HG03442 (cell line): ENCODE measurements around the gene IMPDH2.

ENCODE experiments used
- ATAC-seq: cut with Tn5 transposase; IDR thresholded peaks from one replicate; pipeline ENCODE4 v1.9.1; 2021; ENCODE audit warnings: mild to moderate bottlenecking, moderate library complexity; ENCODE audit not compliant: unreplicated experiment

The IMPDH2 gene

GRCh38 chr3:49007068-49007770, 22.0 kb downstream of the IMPDH2 start, which contains the start of gene WDR6:
TSS of gene WDR6 (plus strand) at chr3:49007391. CDS start at chr3:49007432, 41 bp downstream.
- peak; percentile 79 for ATAC-seq

GRCh38 chr3:49006408-49007067, 22.7 kb downstream of the IMPDH2 start:
- no peak for ATAC-seq

GRCh38 chr3:49005998-49006397, 23.2 kb downstream of the IMPDH2 start:
- ATAC-seq = no peak

- ATAC-seq = no peak
These were observed 23.9 kb downstream of the IMPDH2 start for GRCh38 chr3:49005303-49005680.

GRCh38 chr3:49004352-49005302, 24.6 kb downstream of the IMPDH2 start:
- no peak for ATAC-seq

- no peak for ATAC-seq
These were observed 28.0 kb downstream of the IMPDH2 start for GRCh38 chr3:49001155-49001554.

- no peak for ATAC-seq
These were observed 29.9 kb downstream of the IMPDH2 start for GRCh38 chr3:48999085-48999858.

GRCh38 chr3:48997714-48998637, 31.2 kb downstream of the IMPDH2 start:
- no peak for ATAC-seq

- ATAC-seq = no peak
These were observed 32.0 kb downstream of the IMPDH2 start for GRCh38 chr3:48997102-48997635.

GRCh38 chr3:48996640-48997039, 32.6 kb downstream of the IMPDH2 start:
- ATAC-seq = no peak

GRCh38 chr3:48993834-48994233, 35.4 kb downstream of the IMPDH2 start:
- no peak for ATAC-seq

- no peak for ATAC-seq
These were observed 37.2 kb downstream of the IMPDH2 start for GRCh38 chr3:48991851-48992545.

- ATAC-seq = peak; percentile 11
These were observed 38.3 kb downstream of the IMPDH2 start for GRCh38 chr3:48990636-48991469.

GRCh38 chr3:48989796-48990635, 39.2 kb downstream of the IMPDH2 start, which contains the start of gene P4HTM:
TSS of gene P4HTM (plus strand) at chr3:48990241. CDS start at chr3:48990257, 16 bp downstream.
- peak; percentile 54 for ATAC-seq

GRCh38 chr3:48989126-48989795, 39.9 kb downstream of the IMPDH2 start:
- no peak for ATAC-seq

GRCh38 chr3:48985831-48986376, 43.3 kb downstream of the IMPDH2 start:
- no peak for ATAC-seq
